HFFc6 (cell line): ENCODE data around the gene MMP21. TPM values are rescaled to one million over a fixed set of nuclear protein-coding genes. Genes with fewer than 3 reads are reported as not detected.

Experiments used
- DNase-seq: peaks from one replicate; pipeline ENCODE4 v3.0.0-alpha.2; 2018
- H3K27ac Mint-ChIP-seq: 2 replicates; pipeline ENCODE4 v1.8.0; 2020; ENCODE audit warnings: mild to moderate bottlenecking, mixed read lengths
- H3K27me3 Mint-ChIP-seq: 2 replicates; pipeline ENCODE4 v1.8.0; 2021; ENCODE audit warnings: mild to moderate bottlenecking, moderate library complexity, mixed read lengths; ENCODE audit not compliant: insufficient read depth
- H3K36me3 Mint-ChIP-seq: 2 replicates; pipeline ENCODE4 v1.8.0; 2021; ENCODE audit warnings: low read depth, mixed read lengths
- H3K4me1 Mint-ChIP-seq: 2 replicates; pipeline ENCODE4 v1.8.0; 2020; ENCODE audit warnings: low read depth, mixed read lengths
- H3K4me3 Mint-ChIP-seq: 2 replicates; pipeline ENCODE4 v1.8.0; 2020; ENCODE audit warnings: mild to moderate bottlenecking, moderate library complexity, mixed read lengths
- H3K9me3 Mint-ChIP-seq: 2 replicates; pipeline ENCODE4 v1.8.0; 2020; ENCODE audit warnings: mild to moderate bottlenecking, mixed read lengths
- total RNA-seq, 6 experiments: library from RNA; stranded (reverse); fragmentation: NEBNext Ultra II Directional; extraction: Animal tissue kit (Norgen Biotek cat#: 25700); gene quantifications; 2 replicates in 1 of 6; 3 replicates in 5 of 6; pipeline ENCODE4 v1.2.3, GENCODE V29; 2021
- TF ChIP-seq, protein P1 (sequence below): fragments of 200-600 bp; sonication (generic); IDR thresholded peaks from 2 replicates; pipeline ENCODE4 v1.5.0; 2021; ENCODE audit warnings: antibody characterized with exemption, mild to moderate bottlenecking

MMP21 gene
- total RNA-seq, 6 experiments from 2014 or later: not detected

DNA sequence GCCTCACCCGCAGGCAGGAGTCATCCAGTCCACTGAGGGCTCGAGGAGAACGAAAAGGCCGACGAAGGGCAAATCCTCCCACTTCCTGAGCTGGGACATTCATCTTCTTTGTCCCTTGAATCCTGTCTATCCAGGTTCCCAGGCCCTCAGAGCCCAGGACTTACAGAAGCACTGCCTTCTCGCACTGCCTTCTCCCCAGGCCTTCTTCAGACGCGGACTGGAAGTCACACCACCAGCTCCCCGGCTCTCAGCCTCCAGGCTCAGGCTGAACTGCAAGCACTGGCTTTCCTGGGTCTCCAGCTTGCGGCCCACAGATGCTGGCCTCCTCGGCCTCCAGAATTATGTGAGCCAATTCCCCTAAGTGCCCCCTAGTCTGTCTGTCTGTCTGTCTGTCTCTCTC lies 6.4 kb upstream of the MMP21 start:
- DNase-seq: no peak
- peaks cover 30% of the 10 kb centered on the region for H3K4me1 Mint-ChIP-seq
- H3K9me3 Mint-ChIP-seq: no peaks in the 10 kb centered on the region
- no peaks in the 10 kb centered on the region; the same call in 1 of the 2 replicates for H3K36me3 Mint-ChIP-seq
- peaks cover 1% of the 10 kb centered on the region; the same call in 1 of the 2 replicates for H3K27me3 Mint-ChIP-seq
- TF ChIP-seq, protein P1, sequence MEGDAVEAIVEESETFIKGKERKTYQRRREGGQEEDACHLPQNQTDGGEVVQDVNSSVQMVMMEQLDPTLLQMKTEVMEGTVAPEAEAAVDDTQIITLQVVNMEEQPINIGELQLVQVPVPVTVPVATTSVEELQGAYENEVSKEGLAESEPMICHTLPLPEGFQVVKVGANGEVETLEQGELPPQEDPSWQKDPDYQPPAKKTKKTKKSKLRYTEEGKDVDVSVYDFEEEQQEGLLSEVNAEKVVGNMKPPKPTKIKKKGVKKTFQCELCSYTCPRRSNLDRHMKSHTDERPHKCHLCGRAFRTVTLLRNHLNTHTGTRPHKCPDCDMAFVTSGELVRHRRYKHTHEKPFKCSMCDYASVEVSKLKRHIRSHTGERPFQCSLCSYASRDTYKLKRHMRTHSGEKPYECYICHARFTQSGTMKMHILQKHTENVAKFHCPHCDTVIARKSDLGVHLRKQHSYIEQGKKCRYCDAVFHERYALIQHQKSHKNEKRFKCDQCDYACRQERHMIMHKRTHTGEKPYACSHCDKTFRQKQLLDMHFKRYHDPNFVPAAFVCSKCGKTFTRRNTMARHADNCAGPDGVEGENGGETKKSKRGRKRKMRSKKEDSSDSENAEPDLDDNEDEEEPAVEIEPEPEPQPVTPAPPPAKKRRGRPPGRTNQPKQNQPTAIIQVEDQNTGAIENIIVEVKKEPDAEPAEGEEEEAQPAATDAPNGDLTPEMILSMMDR: no peak
- H3K27ac Mint-ChIP-seq: no peak overlapping the region
- no peak overlapping the region for H3K4me3 Mint-ChIP-seq

DNA sequence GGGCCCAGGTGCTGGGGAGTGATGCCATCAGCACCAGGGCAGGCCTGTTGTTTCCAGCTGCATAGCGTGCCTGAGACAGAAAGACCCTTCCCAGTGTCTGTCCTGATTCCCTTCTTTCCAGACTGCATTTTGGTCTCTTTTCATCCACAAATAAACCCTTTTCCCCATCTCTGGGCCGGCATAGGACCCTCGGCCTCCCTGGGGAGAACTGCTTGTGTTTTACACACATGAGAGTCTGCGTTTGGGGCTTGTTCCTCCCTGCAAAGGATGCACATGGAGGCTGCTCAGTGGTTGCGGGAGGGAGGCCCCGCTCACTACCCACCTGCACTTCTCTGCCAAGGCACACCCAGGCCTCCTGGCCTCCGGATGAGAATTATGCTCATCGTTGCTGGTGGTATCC lies 5.8 kb upstream of the MMP21 start:
- no peak for DNase-seq
- peaks cover 1% of the 10 kb centered on the region; the same call in 1 of the 2 replicates for H3K27me3 Mint-ChIP-seq
- no peak overlapping the region for H3K4me3 Mint-ChIP-seq
- H3K9me3 Mint-ChIP-seq: no peaks in the 10 kb centered on the region
- TF ChIP-seq, protein P1: no peak
- H3K27ac Mint-ChIP-seq: no peak overlapping the region
- H3K4me1 Mint-ChIP-seq: peaks cover 30% of the 10 kb centered on the region
- no peaks in the 10 kb centered on the region for H3K36me3 Mint-ChIP-seq

DNA sequence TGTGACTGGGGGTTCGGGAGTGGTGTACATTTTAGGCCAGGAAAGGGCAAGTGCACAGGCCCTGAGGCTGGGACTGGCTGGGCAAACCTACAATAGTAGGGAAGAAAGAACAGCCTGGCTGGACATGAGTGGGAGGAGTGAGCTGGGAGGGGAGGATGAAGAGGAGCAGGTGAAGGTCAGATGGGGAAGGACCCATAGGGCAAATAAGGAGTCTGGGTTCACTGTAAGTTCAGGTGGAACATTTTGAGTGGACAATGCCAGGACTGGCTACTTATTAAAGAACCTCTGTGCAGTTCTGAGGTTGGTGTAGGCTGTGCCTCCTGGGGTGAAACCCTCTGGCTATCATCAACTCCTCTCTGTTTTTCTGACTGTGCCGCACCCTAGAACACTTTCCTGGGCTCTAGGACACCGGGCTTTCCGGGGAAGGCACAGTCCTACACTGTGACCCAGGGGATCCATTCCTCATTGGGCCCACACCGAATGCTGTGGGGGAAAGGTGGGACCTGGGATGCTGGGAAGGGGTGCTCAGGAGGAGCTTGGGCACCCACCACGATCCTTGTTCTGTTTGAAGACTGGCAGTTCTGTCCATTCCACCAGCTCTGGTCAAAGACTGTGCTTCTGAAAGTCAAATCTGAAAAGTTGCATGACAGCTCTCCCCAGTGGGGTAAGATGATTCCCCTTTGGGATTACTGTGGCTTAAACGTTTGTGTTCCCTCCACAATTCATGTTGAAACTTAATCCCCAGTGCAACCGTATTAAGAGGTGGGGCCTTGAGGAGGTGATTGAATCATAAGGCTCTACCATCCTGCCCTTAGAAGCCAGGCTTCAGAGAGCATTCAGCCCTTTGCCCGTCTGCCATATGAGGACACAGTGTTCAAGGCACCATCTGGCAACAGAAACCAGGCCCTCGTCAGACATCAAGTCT lies 4.0 kb upstream of the MMP21 start:
- Mint-ChIP-seq H3K27ac (peak overlapping the region; percentile 30; the same call in 1 of the 2 replicates), H3K4me3 (no peak overlapping the region), H3K4me1 (peaks cover 30% of the 10 kb centered on the region), H3K9me3 (no peaks in the 10 kb centered on the region), H3K27me3 (no peaks in the 10 kb centered on the region), H3K36me3 (no peaks in the 10 kb centered on the region)
- DNase-seq: no peak
- TF ChIP-seq, protein P1: no peak

DNA sequence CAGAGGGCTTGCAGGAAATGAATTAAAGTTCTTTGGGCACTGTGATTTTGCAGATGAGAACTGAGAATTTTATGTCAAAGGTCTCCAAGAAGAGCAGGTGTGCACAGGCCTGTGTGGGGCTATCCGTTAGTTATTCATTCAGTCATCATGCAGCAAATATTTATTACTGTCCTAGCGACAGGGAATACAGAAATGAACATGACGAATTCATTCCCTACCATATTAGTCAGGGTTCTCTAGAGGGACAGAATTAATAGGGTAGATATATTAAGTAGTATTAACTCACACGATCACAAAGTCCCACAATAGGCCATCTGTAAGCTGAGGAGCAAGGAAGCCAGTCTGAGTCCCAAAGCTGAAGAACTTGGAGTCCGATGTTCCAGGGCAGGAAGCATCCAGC lies 2.9 kb upstream of the MMP21 start:
- H3K27ac Mint-ChIP-seq: peak overlapping the region; percentile 60

DNA sequence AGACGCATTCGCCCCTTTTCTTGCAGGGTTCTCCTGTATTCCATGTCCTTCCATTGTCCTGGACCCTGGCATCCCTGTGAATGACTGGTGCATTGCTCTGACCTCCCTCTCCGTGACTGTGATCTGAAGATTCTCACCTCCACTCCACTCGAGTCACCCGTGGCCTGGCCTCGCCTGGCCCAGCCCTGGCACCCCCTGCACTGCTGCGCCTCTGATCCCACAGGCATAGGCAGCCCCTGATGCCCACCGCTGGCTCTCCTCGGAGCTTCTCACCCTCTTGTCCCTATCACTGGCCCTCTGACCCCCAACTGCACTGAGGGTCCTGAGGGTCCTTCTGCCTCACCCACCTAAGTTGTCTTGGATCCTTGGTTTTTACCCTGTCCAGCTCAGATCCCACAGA lies 2.2 kb upstream of the MMP21 start:
- TF ChIP-seq, protein P1: no peak
- H3K27me3 Mint-ChIP-seq: peaks cover 2% of the 10 kb centered on the region; the same call in 1 of the 2 replicates
- no peak overlapping the region for H3K4me3 Mint-ChIP-seq
- peaks cover 4% of the 10 kb centered on the region; the same call in 1 of the 2 replicates for H3K9me3 Mint-ChIP-seq
- peak overlapping the region; percentile 46 for H3K27ac Mint-ChIP-seq
- H3K36me3 Mint-ChIP-seq: no peaks in the 10 kb centered on the region
- peaks cover 25% of the 10 kb centered on the region for H3K4me1 Mint-ChIP-seq
- DNase-seq: no peak

More for the DNA sequence above, 2.9 kb upstream of the MMP21 start:
- Mint-ChIP-seq H3K27me3 (peaks cover 2% of the 10 kb centered on the region; the same call in 1 of the 2 replicates), H3K36me3 (no peaks in the 10 kb centered on the region), H3K4me1 (peaks cover 30% of the 10 kb centered on the region), H3K9me3 (peaks cover 4% of the 10 kb centered on the region; the same call in 1 of the 2 replicates), H3K4me3 (no peak overlapping the region)
- TF ChIP-seq, protein P1: no peak
- peak; percentile 68 for DNase-seq
